Bronchial epithelial cell (primary cell): ENCODE data around the gene OR1Q1. TPM values are rescaled to one million over a fixed set of nuclear protein-coding genes. Genes with fewer than 3 reads are reported as not detected.

Experiments
- DNase-seq: peaks from one replicate; pipeline ENCODE4 v3.0.0-alpha.2; 2010; ENCODE audit warnings: low read depth
- FAIRE-seq: peaks from 2 replicates; lab custom pipeline; 2011; peaks lifted over from hg19 to GRCh38; lab: Jason Lieb, UNC
- H3K27me3 ChIP-seq: 2 replicates; pipeline ENCODE4 v1.5.1; 2011; ENCODE audit warnings: low read length; ENCODE audit not compliant: control insufficient read depth, insufficient read depth
- H3K36me3 ChIP-seq: 2 replicates; pipeline ENCODE4 v1.5.1; 2011; ENCODE audit warnings: low read length; ENCODE audit not compliant: control insufficient read depth, insufficient read depth
- H3K4me3 ChIP-seq: 2 replicates; pipeline ENCODE4 v1.5.1; 2011; ENCODE audit warnings: mild to moderate bottlenecking, low read depth, low read length, control low read depth
- CTCF ChIP-seq: IDR thresholded peaks from 2 replicates; pipeline ENCODE4 v1.5.1; 2011; ENCODE audit warnings: mild to moderate bottlenecking, moderate library complexity, low read length, control low read depth, inconsistent platforms; ENCODE audit not compliant: insufficient read depth, severe bottlenecking
- total RNA-seq: library from RNA; depleted of rRNA; stranded (reverse); fragments of >200 nt; gene quantifications from 2 replicates; pipeline ENCODE4 v1.2.1, GENCODE V29; 2014

Gene OR1Q1
- total RNA-seq, 1 donor from 2014 or later: not detected

DNA sequence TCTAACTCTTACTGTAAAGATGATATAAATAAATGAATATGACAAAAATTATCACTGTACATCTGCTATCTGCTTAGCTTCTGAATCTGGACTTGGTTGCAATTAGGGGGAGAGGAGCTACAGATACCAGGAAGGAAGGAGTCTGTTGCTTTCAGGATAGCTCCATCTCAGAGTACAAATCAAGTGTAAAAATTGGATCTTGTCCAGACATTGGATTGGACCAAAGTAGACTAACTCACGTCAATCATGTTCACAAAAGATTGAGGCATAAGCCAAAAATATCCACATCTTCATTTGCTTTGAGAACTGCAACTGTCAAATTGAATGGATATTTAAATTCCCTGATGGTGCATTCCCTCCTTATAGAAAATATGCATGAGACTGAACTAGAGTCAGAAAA, 8.8 kb upstream of the OR1Q1 start:
- Histone ChIP-seq H3K36me3 (no peaks in the 10 kb centered on the region), H3K4me3 (no peak overlapping the region), H3K27me3 (no peaks in the 10 kb centered on the region)
- no peak for TF ChIP-seq CTCF
- FAIRE-seq (no peak), DNase-seq (no peak)

DNA sequence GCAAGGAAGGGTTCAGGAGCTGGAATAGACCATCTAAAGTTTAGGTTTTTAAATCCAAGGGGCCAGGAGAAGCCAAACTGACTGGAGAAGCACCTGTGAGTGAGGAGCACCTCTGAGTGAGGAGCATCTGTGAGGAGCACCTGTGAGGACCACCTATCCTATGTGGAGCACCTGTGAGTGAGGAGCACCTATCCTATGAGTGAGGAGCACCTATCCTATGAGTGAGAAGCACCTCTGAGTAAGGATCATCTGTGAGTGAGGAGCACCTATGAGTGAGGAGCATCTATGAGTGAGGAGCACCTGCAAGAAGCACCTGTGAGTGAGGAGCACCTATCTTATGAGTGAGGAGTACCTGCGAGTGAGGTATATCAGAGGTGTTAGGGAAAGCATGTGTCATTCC, 8.0 kb upstream of the OR1Q1 start:
- TF ChIP-seq CTCF: no peak
- FAIRE-seq (no peak), DNase-seq (no peak)
- Histone ChIP-seq H3K27me3 (no peaks in the 10 kb centered on the region), H3K36me3 (no peaks in the 10 kb centered on the region), H3K4me3 (no peak overlapping the region)

DNA sequence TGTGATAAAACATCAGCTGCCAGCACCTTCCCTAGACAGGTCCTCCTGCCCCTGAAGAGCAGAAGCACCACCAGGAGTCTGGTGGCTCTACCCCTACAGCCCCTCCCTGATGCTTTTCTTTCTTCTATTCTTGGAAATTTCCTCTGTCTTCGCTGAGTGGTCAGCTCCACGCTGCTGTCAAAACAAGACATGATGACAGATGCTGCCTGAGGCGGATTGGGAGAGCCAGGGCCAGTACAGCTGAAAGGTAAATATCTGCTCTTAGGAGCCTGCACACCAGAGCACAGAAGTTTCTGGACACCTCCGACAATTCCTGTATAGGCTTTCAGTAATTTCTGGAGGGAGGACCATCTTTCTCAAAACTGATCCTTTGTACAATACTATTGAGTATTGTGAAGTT, 4.7 kb upstream of the OR1Q1 start:
- TF ChIP-seq CTCF: no peak
- FAIRE-seq (no peak), DNase-seq (no peak)
- H3K36me3 ChIP-seq: no peaks in the 10 kb centered on the region
- no peak overlapping the region for H3K4me3 ChIP-seq
- no peaks in the 10 kb centered on the region for H3K27me3 ChIP-seq

DNA sequence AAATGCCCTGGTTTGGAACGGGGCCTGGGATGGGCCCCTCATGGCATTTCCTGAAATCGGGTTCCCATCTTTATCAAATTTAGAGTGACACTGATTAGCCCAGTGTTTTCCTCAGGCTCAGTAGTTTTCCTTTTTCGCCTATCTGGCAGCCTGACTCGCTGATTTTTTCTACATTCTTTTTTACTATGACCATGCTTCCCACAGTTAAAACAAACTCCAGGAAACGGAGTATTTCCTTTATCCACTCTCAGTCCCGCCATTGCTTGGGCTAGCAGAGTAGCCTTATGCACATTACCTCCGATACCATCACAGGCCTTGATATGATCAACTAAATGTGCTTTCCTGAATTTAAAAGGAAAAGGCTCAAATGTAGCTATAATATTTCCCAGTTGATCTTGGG, 5.5 kb downstream of the OR1Q1 start:
- Histone ChIP-seq H3K4me3 (no peak overlapping the region), H3K27me3 (no peaks in the 10 kb centered on the region), H3K36me3 (no peaks in the 10 kb centered on the region)
- FAIRE-seq (no peak), DNase-seq (no peak)
- no peak for TF ChIP-seq CTCF

DNA sequence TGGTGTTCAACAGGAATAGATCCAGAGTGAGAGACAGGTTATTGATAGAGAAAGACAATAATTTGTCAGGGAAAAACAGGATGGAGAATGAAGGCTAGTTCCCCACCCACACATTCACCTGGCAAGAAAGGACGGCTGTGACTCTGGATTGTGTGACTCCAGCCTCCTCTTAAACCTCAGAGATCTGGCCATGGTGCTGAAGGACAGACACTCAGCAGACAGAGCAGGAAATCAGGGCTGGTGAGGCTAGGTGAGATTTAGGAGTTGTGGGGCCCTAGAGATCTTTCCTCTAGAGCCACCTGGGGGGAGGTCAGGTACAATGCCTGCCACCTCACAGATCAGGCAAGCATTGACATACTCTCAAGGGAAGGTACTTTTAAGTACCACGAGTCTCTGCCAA, 27.7 kb downstream of the OR1Q1 start:
- no peak for TF ChIP-seq CTCF
- Histone ChIP-seq H3K36me3 (no peaks in the 10 kb centered on the region), H3K27me3 (no peaks in the 10 kb centered on the region), H3K4me3 (no peak overlapping the region)
- FAIRE-seq: no peak
- DNase-seq: peak; percentile 6

DNA sequence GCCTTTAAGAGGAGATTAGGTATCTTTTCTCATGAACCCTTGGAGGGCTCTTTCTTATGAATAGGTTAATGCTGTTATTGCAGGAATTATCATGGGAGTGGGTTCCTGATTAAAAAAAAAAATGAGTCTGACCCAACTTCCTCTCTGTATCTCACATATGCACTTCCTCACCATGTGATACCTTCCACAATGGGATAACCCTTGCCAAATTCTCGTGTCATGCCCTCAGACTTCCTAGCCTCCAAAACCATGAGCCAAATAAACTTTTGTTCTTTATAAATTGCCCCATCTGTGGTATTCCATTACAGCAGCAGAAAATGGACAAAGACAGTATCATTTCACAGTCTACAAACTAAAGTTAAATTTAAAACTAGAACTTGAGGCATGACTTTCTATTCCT, 41.8 kb downstream of the OR1Q1 start:
- no peaks in the 10 kb centered on the region for H3K36me3 ChIP-seq
- no peak overlapping the region for H3K4me3 ChIP-seq
- H3K27me3 ChIP-seq: no peaks in the 10 kb centered on the region
- no peak for TF ChIP-seq CTCF
- no peak for FAIRE-seq
- DNase-seq: no peak
